ENCODE results near the gene SLC18A3. TPM values are rescaled to one million over a fixed set of nuclear protein-coding genes. Genes with fewer than 3 reads are reported as not detected.
A peak's percentile ranks its signal among the peaks of the same experiment; 100 is the strongest.

Gene SLC18A3
- total RNA-seq, 4 donors from 2014 or later: 0.07 TPM; not detected in 3

DNA sequence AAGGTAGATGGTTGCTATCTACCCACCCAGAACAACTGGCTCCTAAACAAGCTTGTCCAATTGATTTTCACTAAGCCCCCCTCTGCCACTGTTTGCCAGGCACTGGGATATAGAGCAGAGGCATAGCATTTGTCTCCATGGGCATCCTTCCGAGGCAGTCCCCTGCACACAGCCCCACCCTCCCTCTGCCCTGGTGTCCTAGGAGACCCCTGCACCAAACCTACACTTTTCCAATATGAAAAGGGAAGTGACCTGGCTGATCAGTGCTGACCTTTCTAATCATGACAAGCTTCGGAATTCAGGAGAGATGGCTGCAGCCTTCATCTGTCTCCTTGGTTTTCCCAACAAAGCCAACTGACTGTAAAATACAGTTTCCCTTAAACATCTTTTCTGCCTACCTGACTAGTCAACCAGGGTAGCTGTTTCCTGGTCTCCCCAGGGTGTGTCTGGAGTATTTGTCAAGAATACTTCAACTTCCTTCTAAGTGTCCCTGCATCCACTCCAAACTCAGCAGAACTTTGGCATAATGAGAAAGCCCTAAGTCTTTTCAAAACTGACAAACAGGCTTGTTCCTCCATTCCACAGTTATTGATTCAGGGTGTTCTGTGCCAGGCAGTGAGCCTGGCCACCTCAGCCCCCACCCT is 7.6 kb upstream of the SLC18A3 start:
- H3K4me1 ChIP-seq: no peaks in the 10 kb centered on the region
- H3K4me3 ChIP-seq: no peak overlapping the region
- H3K27me3 ChIP-seq: peaks cover 0 to 4% of the 10 kb centered on the region in 2 donors
- no peaks in the 10 kb centered on the region for H3K9me3 ChIP-seq
- H3K36me3 ChIP-seq: no peaks in the 10 kb centered on the region
- no peak for DNase-seq
- TF ChIP-seq CTCF (IDR thresholded peaks at IDR 0.05): no peak
- no peak for TF ChIP-seq POLR2A (IDR thresholded peaks at IDR 0.05)
- intact Hi-C loops (cut with DNase I; ENCODE audit: low total_unique reads): no loop called here
- H3K27ac ChIP-seq: no peak overlapping the region

DNA sequence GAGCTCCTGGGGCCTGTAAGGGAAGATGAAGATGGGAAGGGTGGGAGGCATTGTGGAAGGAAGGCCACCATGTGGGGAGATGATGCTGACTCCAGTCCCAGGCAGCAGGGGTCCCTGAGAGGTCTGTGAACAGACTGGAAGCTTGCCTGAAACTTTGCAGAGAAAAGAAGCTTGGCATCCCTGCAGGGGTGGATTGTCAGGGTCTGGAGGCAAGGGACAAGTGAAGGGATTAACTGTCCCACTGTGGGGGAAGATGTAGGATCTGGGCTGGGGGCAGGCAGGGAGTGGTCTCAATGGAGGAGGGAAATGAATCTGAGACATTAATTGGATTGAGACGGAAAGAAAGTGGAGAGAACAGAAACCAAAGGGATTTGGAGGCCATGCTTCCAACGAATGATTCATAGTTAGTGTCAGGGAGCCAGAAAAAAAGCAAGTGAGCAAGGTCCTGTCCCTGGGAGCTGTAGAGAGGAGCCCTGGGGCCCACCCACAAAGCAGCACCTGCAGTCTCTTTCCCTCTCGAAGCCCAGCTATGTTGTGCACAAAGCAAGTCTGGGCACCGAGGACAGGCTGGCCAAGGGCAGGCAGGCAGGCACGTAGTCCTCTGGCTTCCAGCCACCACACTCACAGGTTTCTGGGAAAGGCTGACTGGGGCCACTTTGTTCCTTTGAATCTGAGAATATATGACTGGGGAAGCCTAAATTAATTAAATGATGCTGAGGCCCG is 4.7 kb upstream of the SLC18A3 start:
- Histone ChIP-seq H3K4me1 (peaks cover 0 to 9% of the 10 kb centered on the region in 2 donors), H3K36me3 (no peaks in the 10 kb centered on the region), H3K27ac (no peak overlapping the region), H3K9me3 (no peaks in the 10 kb centered on the region), H3K27me3 (peaks cover 0 to 22% of the 10 kb centered on the region in 2 donors), H3K4me3 (no peak overlapping the region)
- intact Hi-C loops (cut with DNase I; ENCODE audit: low total_unique reads): no loop called here
- no peak for DNase-seq
- TF ChIP-seq POLR2A (IDR thresholded peaks at IDR 0.05) (no peak), CTCF (IDR thresholded peaks at IDR 0.05) (no peak)

DNA sequence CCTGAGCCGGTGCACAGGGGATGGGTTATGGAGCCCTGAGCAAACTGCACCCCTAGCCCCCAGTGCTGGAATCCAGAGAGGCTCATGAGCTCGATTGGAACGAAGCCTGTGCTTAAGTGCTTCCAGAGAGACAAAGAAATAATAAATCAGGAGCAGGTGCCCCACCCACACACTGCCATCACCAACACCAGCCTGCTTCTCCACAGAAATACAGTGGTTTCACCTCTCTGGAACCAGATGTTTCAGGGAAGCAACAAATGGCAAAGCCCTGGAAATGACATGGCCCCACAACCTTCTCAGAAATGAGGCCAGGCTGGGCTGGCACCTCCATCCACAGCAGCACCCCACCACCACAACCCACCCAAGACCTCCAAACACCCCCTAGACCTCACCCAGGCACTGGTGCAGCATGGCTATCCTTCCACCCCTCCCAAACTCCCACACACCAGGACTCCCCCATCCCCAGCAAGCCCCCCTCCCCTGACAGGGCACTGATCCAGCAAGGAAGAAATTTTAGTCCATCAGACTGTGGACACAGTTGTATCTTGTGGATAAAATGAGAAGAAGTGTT is 4.1 kb upstream of the SLC18A3 start:
- H3K27me3 ChIP-seq: peaks cover 0 to 28% of the 10 kb centered on the region in 2 donors
- H3K4me3 ChIP-seq: no peak overlapping the region
- intact Hi-C loops (cut with DNase I; ENCODE audit: low total_unique reads): no loop called here
- no peak for TF ChIP-seq CTCF (IDR thresholded peaks at IDR 0.05)
- no peak for TF ChIP-seq POLR2A (IDR thresholded peaks at IDR 0.05)
- H3K27ac ChIP-seq: no peak overlapping the region
- H3K9me3 ChIP-seq: no peaks in the 10 kb centered on the region
- peaks cover 0 to 12% of the 10 kb centered on the region in 2 donors for H3K4me1 ChIP-seq
- DNase-seq: peak in 1 of 2 donors; percentile 8
- no peaks in the 10 kb centered on the region for H3K36me3 ChIP-seq

- H3K9me3 ChIP-seq: no peaks in the 10 kb centered on the region
- H3K36me3 ChIP-seq: no peaks in the 10 kb centered on the region
- DNase-seq: no peak
- H3K4me3 ChIP-seq: no peak overlapping the region
- intact Hi-C loops (cut with DNase I; ENCODE audit: low total_unique reads): no loop called here
- peaks cover 0 to 15% of the 10 kb centered on the region in 2 donors for H3K4me1 ChIP-seq
- peaks cover 0 to 37% of the 10 kb centered on the region in 2 donors for H3K27me3 ChIP-seq
- no peak overlapping the region for H3K27ac ChIP-seq
- no peak for TF ChIP-seq CTCF (IDR thresholded peaks at IDR 0.05)
- TF ChIP-seq POLR2A (IDR thresholded peaks at IDR 0.05): no peak
Measured at GRCh38 chr10:49606981-49607535, 3.1 kb upstream of the SLC18A3 start.

All from uterus (tissue), 4 donors.